ENCODE data around the gene PI4KB.
"Not testable (repeated sequence)": the region's sequence is repeated elsewhere in the genome, so short reads cannot be mapped to it uniquely, and the experiment has no call there.

Gene PI4KB

GRCh38 chr1:151275341-151275740 is 51.9 kb downstream of the PI4KB start:
- not testable (repeated sequence) for DNase-seq

DNA sequence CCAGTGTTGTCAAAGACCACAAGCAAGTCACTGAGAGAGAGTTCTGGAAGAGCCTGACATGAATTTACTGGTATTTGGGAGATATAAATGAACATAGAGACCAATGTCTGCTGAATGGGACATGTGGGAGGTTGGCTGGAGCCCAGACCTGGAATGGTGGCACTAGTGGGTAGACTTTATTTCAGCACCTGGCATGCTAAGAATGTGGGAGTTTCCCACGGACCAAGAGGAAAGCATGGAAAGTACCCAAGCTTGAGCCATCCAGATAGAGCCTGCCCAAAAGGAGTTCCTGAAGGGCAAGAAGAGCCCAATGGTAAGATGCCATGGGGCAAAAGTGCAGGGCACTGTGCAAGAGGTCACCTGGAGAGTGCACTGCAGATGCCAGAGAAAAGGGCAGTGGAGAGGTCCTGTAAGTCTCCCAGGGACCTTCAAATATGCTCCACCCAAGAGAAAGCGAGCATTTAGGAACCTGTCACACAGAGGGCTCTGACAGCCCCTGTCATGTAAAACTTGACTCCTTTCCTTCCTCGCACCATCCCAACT is 53.2 kb downstream of the PI4KB start:
- no peak for DNase-seq

- no peak for DNase-seq
Observed at GRCh38 chr1:151267760-151268159, 59.5 kb downstream of the PI4KB start.

DNA sequence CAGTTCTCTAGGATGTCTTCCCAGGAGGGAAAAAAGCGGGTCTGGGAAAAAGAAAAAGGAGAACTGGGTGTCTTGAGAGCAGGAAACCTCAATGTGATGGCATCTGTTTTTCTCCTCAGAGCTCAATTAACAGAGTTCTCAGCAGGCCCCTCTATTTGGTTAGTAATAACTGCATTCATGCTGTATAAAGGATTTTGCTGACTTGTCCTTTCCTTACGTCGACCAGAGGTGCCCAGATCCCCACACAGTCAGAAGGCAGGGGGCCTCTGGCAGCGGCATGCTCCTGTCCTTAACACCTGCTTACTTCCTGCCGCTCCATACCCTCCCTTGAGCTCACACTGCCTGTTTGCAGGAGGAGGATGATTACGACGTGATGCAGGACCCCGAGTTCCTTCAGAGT is 60.4 kb downstream of the PI4KB start:
- no peak for DNase-seq

- no peak for DNase-seq
Observed at GRCh38 chr1:151266315-151266714, 60.9 kb downstream of the PI4KB start.

DNA sequence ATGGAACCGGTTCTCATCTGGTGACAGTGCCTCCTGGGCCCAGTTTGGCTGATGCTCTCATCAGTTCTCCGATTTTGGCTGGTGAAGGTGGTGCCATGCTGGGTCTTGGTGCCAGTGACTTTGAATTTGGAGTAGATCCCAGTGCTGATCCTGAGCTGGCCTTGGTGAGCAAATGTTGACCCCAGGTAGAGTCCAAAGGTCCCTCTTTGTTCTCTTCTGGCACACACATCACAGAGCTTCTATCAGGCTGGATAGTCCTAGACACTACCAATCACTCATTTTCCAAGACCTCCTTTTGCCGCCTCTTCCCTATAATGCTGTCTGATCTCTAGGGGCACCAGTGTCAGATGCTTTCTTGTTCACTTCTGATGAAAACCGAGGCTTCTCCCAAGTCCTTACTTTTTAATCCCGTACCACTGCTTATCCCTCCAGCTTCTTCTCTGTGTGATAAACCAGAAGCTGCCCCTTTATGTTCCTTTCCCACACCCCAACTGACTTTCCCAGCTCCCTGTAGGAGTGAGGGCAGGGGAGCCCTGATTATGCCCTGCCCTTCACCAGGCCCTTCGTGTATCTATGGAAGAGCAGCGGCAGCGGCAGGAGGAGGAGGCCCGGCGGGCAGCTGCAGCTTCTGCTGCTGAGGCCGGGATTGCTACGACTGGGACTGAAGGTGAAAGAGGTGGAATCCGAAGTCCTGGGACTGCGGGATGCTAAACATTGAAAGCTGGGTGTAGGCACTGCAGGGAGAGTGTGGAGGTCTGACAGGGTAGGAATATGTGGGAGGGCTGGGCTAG is 61.6 kb downstream of the PI4KB start:
- no peak for DNase-seq

GRCh38 chr1:151259351-151259750 is 67.9 kb downstream of the PI4KB start:
- DNase-seq: no peak

DNA sequence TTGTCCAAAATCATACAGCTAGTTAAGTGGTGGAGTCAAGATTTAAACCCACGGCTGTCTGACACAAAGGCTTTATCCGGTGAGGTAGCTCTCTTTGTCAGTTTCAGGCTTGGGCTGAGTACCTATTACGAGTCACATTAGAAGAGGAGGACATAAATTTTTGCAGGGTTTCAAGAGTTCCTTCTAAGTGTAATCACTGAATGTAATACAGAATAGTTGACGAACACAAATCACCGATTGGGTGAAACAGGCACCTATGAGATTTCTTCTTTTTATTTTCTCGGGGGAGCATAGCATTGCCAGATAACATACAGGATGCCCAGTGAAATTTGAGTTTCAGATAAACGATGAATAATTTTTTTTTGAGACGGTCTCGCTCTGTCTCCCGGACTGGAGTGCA is 71.8 kb downstream of the PI4KB start:
- no peak for DNase-seq

DNA sequence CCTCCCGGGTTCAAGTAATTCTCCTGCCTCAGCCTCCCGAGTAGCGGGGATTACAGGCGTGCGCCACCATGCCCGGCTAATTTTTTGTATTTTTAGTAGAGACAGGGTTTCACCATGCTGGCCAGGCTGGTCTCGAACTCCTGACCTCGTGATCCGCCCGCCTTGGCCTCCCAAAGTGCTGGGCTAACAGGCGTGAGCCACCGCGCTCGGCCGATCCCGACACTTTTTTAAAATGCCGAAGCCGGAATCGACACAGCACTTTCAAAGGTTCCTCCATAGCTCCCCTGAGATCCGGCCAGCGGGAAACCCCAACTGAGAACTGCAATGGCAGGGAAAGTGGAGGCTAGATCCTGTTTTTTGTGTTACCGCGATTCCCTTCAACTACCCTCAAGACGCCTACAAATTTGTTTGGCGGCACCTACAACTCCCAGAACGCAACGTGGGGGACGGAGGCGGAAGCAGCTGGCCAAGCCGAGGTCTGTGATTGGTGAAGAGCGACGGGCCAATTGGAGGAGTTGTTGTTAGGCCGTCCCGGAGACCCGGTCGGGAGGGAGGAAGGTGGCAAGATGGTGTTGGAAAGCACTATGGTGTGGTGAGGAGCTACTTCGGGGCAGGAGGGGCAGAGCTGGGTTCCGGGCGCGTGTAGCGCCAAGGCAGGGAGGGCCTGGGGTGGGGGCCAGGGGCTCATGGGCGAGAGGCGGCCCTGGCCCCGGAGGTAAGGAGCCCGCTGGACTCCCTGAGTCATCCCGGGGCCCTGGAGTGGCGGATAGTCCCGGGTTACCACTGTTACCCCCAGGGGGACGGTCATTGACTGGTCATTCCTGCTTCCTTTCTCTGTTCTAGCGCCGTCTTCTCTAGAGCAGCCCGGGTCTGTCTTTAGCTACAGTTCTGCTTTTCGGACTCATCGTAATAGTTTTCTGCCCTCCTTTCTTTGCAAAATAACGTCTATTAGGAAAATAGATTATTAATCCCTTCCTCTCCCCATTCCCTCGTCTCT is 72.7 kb downstream of the PI4KB start, which contains the start of gene PSMD4:
Gene PSMD4, plus strand, starts transcription at position 518 of the 997 bp plus-strand sequence. Its CDS starts 49 bp downstream, at position 567.
- DNase-seq: peak; percentile 91

DNA sequence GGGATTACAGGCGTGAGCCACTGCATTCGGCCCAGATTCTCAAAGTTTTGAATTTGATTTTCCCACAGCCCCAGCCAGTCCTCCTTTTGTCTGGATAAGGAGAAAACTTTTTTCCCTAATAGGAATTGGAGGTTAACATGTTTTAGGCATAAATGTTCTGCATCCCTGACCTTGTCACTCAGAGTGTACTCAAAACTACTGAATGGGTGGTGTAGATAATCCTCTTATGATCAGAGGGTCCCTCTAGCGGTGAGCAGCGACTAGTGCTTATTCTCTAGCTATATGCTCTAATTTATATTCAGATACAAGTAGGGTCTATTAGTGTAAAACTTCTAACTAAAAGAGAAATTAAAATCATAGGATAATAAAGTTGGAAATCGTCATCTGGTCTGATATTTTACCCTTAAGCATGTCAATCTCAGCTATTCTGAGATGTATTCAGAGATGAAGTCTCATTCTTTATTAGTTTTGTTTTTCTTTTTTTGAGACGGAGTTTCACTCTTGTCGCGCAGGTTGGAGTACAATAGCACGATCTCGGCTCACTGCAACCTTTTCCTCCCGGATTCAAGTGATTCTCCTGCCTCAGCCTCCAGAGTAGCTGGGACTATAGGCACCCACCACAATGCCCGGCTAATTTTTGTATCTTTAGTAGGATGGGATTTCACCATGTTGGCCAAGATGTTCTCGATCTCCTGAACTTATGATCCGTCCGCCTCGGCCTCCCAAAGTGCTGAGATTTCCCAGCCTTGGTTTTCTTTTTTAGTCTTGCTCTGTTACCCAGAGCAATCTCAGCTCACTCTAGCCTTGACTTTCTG is 75.4 kb downstream of the PI4KB start:
- DNase-seq: peak; percentile 67 to 68

GRCh38 chr1:151246786-151247185 is 80.4 kb downstream of the PI4KB start:
- no peak for DNase-seq

DNA sequence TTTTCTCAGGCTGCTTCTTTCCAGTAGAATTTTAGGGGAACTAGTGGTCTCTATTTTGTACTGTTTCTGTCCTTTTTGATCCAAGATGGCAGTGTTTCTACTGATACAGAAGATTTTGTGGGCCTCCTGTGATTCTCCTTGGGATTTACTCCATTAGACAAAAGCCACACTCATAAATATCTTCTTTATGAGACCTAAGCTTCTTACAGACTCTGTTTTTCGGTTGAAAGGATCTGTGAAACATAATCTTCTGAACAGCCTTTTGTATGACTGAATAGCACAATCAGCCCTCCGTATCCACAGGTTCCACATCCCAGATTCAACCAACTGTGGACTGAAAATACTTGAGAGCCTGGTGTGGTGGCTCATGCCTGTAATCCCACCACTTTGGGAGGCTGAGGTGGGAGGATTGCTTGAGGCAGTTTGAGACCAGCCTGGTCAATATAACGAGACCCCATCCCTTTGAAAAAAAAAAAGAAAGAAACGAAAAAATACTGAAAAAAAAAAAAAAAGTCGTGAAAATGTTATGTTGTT is 83.5 kb downstream of the PI4KB start:
- DNase-seq: no peak

- DNase-seq: no peak
Observed at GRCh38 chr1:151242442-151242841, 84.8 kb downstream of the PI4KB start.

Data from activated CD4-positive, alpha-beta T cell treated with anti-CD3 and anti-CD28 coated beads for 4 hours (primary cell).